GM19452 (cell line): ENCODE measurements around the gene FNDC3A.

ENCODE experiments used
- ATAC-seq: cut with Tn5 transposase; IDR thresholded peaks from one replicate; pipeline ENCODE4 v1.9.1; 2021; ENCODE audit not compliant: unreplicated experiment

FNDC3A gene

DNA sequence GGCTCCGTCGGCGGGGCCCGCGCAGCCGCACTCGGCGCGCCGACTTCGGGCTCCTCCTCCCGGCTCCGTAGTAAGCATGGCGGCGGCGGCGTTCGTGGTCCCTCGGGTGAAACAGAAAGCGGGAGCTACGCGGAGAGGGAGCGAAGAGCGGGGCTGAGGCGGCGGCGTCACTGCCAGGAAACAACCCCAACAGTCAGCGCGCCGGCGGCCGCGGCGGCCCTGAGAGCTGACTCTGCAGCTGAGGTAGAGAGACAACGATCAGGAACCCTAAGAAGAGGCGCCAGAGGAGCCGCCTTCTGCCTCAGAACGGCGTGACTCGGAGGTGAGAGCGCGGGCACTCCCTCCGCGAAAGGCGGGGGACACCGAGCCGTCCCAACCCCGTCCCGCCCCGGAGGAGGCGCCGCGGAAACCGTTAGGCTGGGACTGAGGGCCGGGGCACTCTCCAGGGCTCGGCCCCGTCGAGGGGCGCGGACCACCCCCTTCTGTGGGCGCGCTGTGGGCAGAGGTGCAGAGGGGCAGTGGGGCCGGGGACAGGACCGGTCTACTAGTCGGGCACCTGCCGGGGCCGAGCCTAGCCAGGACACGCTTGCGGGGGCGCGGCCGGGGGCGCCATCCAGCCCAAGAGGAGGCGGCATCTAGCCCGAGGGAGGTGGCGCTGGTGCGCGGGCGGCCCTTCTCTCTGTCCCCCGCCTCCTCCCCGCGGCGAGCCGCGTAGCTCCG lies at the start of gene FNDC3A:
FNDC3A (plus strand) TSS at position 57 of the 720 bp plus-strand sequence. CDS start 30,279 bp downstream, outside the sequence.
- peak; percentile 60 for ATAC-seq

GRCh38 chr13:48928757-48929430 lies 46.8 kb upstream of the FNDC3A start:
- no peak for ATAC-seq

- ATAC-seq = no peak
These were observed 44.8 kb upstream of the FNDC3A start for GRCh38 chr13:48930918-48931317.

- no peak for ATAC-seq
These were observed 37.3 kb upstream of the FNDC3A start for GRCh38 chr13:48938308-48938943.

- no peak for ATAC-seq
These were observed 36.0 kb upstream of the FNDC3A start for GRCh38 chr13:48939728-48940127.

DNA sequence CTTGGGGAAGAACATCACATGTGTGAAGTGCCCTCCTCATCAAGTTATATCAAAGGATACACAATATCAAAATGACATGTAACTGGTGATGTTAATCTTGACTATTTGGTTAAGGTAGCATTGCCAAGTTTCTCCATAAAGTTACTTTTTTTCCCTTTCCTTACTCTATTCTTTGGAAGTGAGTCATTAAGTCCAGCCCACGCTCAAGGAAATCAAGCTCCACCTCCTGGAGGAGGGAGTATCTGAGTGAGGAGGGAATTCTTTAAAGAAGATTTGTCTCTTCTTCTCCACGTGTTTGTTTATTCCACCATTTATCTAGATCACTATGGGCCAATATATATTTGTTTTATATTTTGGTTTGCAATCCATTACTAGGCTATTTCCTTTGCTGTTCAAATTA lies 33.6 kb upstream of the FNDC3A start:
- ATAC-seq = no peak

GRCh38 chr13:48944221-48944620 lies 31.5 kb upstream of the FNDC3A start:
- ATAC-seq = no peak

DNA sequence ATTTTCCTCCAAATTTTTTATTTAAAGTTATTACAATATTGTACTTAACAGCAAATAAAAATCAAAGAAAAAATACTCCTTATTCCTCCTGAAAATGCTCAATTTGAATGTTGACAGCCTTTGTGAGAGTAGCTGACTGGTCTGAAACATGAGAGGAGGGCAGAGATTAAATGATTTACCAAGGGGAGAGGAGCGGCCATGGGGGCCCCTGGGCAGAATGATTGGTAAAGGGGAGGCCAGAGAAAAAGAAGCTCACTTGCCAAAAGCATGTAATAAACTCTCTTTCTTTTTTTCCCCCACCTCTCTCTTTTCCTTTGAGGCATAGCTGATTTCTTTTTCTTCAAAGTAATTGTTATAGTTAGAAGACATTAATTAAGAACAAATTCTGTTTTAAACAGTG lies 30.1 kb upstream of the FNDC3A start:
- ATAC-seq = no peak

DNA sequence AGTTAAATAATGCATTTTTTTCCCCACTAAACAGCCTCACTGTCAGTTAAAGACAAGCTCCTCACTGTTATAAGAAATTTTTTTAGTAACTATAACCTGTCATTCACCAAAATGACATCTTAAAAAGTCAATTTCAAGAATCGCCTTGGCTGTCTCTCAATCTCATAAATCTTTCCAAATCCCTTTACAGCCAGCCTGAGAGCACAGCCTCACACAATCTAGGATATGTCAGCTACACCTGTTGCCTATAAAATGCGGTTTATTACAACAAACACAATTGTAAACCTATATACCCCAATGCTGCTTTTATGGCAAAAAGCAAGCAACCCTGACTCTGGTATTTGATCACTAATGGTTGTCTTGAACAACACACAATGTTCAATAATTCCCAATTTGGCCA lies 29.5 kb upstream of the FNDC3A start:
- ATAC-seq = no peak

DNA sequence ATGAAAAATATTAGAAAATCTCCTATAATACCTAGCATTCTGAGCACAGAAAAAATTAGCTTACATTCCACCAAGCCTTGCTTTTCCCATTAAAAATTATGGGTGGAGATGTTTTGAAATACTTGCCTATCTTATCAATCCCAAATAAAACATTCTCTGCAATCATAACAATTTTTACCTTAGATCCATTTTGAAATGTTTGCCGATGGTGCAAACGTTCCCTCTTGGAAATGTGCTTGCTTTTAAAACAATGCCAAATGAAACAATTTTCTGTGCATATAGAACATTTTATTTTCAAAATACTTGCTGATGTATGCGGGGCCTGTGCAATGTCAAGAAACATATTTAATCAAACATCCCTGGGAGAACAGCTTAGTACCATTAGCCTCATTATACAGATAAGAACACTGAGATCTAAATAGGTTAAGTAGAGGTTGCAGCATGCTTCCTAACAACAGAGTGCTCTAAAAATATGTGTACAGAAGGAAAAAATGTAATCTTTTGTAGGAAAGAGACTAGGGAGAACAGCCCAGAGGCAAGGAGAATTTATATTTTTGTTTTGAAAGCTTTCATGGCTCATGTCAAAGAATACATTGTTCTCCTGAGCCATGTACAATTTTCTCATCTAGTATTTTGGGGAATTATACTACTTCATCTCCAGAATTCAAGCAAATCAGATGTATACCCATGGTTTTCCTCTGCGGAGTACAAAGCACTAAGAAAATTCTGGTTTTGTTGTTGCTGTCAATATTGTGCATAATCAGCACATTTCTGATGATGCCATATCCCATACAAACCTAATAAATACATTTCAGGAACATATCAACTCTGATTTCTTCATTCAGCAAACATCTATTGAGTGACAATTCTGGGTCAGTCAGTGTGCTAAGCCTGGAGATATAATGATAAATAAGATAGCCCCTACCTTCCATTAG lies 25.9 kb upstream of the FNDC3A start:
- no peak for ATAC-seq

GRCh38 chr13:48950501-48950875 lies 25.2 kb upstream of the FNDC3A start:
- no peak for ATAC-seq

DNA sequence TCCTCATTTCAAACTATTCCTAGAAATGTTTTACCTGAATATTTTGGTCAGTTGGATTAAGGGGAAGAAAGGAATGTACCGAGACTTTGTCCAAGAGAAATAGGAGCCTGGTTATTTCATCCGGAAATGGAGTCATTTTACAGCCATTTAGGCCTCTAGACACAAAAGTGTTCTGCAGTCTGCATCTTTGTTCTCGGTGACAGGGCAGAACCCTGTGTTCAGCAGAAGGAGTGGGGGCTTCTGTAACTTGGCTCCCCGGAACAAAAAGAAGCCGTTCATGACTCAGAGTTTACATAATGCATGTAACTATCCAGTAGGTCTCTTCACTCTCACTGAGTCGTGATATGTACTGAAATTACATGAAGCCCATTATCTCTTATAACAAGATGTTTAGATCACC lies 21.6 kb upstream of the FNDC3A start:
- ATAC-seq = no peak

GRCh38 chr13:48955536-48955935 lies 20.2 kb upstream of the FNDC3A start:
- no peak for ATAC-seq

GRCh38 chr13:48961379-48961778 lies 14.3 kb upstream of the FNDC3A start:
- no peak for ATAC-seq

DNA sequence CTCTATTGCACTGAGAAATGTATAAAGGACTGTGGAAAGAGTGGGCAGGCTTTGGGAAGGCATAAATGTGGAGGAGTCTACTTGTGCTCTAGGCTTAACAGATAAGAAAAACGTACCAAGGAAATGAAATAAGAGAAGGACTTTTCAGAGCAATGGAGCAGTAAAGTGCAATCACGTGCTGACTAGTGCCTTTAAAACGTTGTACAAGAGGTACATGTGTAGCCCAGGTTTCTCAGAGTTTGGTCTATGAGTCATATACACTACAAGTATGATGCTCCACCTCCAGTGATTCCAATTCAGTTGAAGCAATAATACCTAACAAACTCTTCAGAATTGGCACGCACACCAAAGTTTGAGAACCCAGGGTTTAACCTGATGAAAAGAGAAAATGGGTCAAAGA lies 13.4 kb upstream of the FNDC3A start:
- ATAC-seq = no peak

DNA sequence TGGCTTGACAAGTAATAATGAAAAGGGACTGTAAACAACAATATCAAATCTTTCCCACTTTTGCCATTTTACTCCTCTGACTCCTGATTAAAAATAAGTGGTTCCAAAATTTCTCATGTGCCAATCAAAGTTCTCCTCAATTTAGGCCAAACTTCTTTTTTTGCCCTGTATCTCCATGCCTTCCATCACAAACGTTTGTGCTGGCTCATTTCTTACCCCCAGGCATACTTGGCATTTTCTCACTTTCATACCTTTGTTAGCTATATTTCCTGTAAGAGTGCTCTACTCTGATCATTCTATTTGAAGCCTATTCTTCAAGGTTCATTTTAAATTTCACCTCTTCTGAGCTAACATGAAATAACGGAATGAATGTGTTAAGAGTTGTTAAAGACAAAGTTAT lies 10.0 kb upstream of the FNDC3A start:
- no peak for ATAC-seq

DNA sequence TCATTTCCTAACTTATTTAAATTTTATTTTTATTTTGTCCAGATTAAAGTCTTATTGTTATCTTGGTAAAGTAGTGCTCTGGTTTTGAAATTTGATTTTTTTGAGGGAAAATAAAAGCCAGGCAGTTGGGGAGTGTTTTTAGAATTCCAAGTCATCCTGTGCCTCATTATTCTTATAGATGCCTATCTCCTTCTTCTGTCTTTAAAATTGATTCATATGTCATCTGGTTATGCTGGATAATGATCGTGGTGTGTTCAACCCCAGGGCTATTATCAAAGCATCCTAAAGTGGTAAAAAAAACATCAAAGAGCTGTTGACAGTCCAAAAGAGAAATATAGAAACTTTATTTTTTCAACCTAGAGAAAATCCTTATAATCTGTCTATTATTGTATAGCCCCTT lies 6.0 kb upstream of the FNDC3A start:
- ATAC-seq = no peak

- no peak for ATAC-seq
These were observed 1.8 kb upstream of the FNDC3A start for GRCh38 chr13:48973845-48974431.

GRCh38 chr13:48975101-48975855 lies 434 bp upstream of the FNDC3A start:
- ATAC-seq = peak; percentile 19
